ENCODE measurements around the gene CNOT6L.

GRCh38 chr4:77800077-77800476 lies 19.1 kb downstream of the CNOT6L start:
- TF ChIP-seq CTCF (IDR thresholded peaks at IDR 0.05) (no peak), EZH2phosphoT487 (IDR thresholded peaks at IDR 0.05; ENCODE audit: borderline replicate concordance, low read depth) (no peak), MXI1 (IDR thresholded peaks at IDR 0.05; ENCODE audit: low read depth, low read length) (no peak), NRF1 (IDR thresholded peaks at IDR 0.05; ENCODE audit: low read depth, low read length) (no peak), EP300 (IDR thresholded peaks at IDR 0.05; ENCODE audit: borderline replicate concordance in 1 of 2, low read depth in 1 of 2, low read length in 1 of 2) (no peak), RAD21 (IDR thresholded peaks at IDR 0.05; ENCODE audit: low read length) (no peak), RXRA (IDR thresholded peaks at IDR 0.05; ENCODE audit: borderline replicate concordance, low read depth) (no peak)
